Upper lobe of right lung (tissue), 1 donor: ENCODE results near the gene MAD2L2. TPM values are rescaled to one million over a fixed set of nuclear protein-coding genes. Genes with fewer than 3 reads are reported as not detected.

Source experiments
- ATAC-seq: fragments of 200-7000 bp; cut with Tn5 transposase; one replicate; pipeline ENCODE4 v1.9.1; 2020; ENCODE audit warnings: mild to moderate bottlenecking, moderate library complexity
- DNase-seq: peaks from one replicate; pipeline ENCODE4 v3.0.0-alpha.2; 2020
- H3K27ac ChIP-seq: fragments of 200-600 bp; one replicate; pipeline ENCODE4 v1.8.0; 2022
- H3K27me3 ChIP-seq: fragments of 200-600 bp; one replicate; pipeline ENCODE4 v1.8.0; 2022; ENCODE audit warnings: mild to moderate bottlenecking
- H3K36me3 ChIP-seq: fragments of 200-600 bp; one replicate; pipeline ENCODE4 v1.8.0; 2022
- H3K4me1 ChIP-seq: fragments of 200-600 bp; one replicate; pipeline ENCODE4 v1.8.0; 2022
- H3K4me3 ChIP-seq: fragments of 200-600 bp; one replicate; pipeline ENCODE4 v1.8.0; 2022; ENCODE audit warnings: mild to moderate bottlenecking
- H3K9me3 ChIP-seq: fragments of 200-600 bp; one replicate; pipeline ENCODE4 v1.8.0; 2022
- intact Hi-C: fragments of 100-400 bp; cut with DNase I; formaldehyde crosslinking; loops from one replicate; pipeline ENCODE4 v1.11.0; 2022
- total RNA-seq: library from RNA; stranded (reverse); fragmentation: NEBNext Ultra II Directional; extraction: Animal tissue kit (Norgen Biotek cat#: 25700); gene quantifications from one replicate; pipeline ENCODE4 v1.2.1, GENCODE V29; 2021
- TF ChIP-seq, protein P1 (sequence below): fragments of 200-600 bp; IDR thresholded peaks from one replicate; pipeline ENCODE4 v1.8.0; 2022; ENCODE audit warnings: antibody characterized with exemption
- donor health status: DM: no; HTN: yes; CAD: no; lungs with severe emphysema.

The MAD2L2 gene
- total RNA-seq, 1 donor from 2014 or later = 23.5 TPM

DNA sequence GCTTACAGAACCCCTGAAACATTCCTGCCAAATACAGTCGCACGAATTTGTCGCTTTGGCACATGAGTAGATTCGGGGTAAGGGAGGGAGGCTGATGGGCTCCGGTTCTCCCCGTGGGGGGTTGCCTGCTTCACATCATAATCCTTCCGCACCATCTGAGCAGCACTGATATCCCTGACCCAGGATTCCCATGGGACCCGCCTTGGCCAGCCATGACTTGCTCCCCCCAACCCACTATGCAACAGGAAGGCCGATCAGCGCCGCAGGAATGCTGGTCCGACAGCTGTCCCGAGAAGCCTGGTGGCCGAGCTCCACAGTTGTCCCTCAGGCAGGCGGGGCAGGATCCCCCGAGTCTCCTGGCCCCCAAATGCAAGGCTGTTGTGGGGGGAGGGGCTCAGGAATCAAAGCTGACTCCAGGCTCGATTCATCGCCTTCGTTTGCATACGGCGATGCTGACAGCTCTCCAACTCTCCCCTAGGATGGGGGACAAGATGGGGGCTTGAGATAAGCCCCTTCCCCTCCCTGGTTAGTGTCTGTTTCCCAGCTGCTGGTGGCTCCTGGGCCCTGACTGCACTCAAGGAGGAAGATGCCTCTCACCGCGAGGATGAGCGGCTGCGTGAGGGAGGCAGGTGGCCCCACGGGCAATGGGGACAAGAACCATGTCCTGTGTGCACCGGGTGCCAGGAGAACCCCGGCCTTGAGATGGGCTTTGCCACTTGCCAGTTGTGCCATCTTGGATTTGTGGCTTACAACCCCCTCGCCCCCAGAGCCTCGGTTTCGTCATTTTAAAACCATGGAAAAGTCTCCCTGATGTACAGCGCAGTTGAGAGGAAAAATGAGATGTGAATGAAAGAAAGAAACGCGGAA lies 19.9 kb upstream of the MAD2L2 start:
- ATAC-seq = no peak
- peaks cover 33% of the 10 kb centered on the region for H3K27me3 ChIP-seq
- intact Hi-C loops = no loop called here

DNA sequence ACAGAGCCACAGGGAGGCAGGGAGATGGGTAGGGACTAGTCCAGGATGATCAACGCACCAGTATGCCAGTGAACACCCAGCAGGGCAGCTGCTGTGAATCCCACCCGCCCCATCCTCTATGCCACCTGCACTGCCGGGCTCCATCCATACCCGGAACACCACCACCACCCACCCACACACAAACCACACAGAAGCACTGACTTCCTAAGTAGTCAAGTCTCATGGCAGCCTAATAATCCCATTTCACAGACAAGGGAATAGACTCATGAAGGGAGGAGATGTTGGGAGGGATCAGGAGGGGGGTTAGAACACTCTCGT lies 16.9 kb upstream of the MAD2L2 start:
- DNase-seq (no peak), ATAC-seq (no peak)
- peaks cover 30% of the 10 kb centered on the region for H3K27me3 ChIP-seq
- intact Hi-C loops = no loop called here
- H3K4me1 ChIP-seq = peaks cover 2% of the 10 kb centered on the region
- TF ChIP-seq, protein P1, sequence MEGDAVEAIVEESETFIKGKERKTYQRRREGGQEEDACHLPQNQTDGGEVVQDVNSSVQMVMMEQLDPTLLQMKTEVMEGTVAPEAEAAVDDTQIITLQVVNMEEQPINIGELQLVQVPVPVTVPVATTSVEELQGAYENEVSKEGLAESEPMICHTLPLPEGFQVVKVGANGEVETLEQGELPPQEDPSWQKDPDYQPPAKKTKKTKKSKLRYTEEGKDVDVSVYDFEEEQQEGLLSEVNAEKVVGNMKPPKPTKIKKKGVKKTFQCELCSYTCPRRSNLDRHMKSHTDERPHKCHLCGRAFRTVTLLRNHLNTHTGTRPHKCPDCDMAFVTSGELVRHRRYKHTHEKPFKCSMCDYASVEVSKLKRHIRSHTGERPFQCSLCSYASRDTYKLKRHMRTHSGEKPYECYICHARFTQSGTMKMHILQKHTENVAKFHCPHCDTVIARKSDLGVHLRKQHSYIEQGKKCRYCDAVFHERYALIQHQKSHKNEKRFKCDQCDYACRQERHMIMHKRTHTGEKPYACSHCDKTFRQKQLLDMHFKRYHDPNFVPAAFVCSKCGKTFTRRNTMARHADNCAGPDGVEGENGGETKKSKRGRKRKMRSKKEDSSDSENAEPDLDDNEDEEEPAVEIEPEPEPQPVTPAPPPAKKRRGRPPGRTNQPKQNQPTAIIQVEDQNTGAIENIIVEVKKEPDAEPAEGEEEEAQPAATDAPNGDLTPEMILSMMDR = no peak
- H3K4me3 ChIP-seq = no peak overlapping the region
- H3K27ac ChIP-seq = no peak overlapping the region
- no peaks in the 10 kb centered on the region for H3K9me3 ChIP-seq
- no peaks in the 10 kb centered on the region for H3K36me3 ChIP-seq

More for the DNA sequence above, 19.9 kb upstream of the MAD2L2 start:
- Histone ChIP-seq H3K36me3 (no peaks in the 10 kb centered on the region), H3K4me1 (no peaks in the 10 kb centered on the region), H3K4me3 (no peak overlapping the region), H3K9me3 (no peaks in the 10 kb centered on the region), H3K27ac (no peak overlapping the region)
- DNase-seq = no peak
- TF ChIP-seq, protein P1 = no peak

DNA sequence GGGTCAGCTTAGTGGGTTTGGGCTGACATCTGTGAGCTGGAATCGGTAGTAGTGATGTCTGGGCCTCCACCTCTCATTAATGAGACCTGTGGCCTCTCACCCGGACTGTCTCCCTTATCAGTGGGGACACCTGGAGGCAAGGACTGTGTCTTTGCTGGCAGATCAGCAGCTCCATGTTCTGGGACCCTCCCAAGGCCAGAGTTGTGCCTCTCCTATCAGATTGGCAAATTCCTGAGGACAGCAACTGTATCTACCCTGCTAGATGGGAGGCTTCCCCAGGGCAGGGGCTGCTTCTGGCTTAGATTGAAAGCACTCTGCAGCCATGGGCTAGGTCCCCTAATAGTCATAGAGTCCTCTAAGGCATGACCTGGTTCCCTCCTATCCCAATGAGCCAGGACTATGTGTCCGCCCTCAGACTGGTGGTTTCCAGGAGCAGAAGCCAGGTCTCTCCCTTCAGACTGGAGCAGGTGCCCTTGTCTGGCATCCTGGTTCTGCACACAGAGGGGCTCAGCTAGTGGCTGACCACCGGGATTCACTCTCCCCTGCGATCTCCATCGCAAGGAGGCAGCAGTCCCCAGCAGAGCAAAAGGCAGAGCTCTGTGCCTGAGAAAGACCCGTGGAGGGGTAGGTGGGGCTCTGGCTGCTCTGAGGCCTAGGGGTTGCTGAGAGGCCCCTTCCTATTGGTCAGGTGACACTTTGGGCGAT lies 16.4 kb upstream of the MAD2L2 start:
- intact Hi-C loops = no loop called here
- TF ChIP-seq, protein P1 = no peak
- Histone ChIP-seq H3K9me3 (no peaks in the 10 kb centered on the region), H3K27me3 (peaks cover 35% of the 10 kb centered on the region), H3K4me3 (no peak overlapping the region), H3K4me1 (peaks cover 4% of the 10 kb centered on the region), H3K27ac (no peak overlapping the region), H3K36me3 (no peaks in the 10 kb centered on the region)
- DNase-seq (no peak), ATAC-seq (no peak)

DNA sequence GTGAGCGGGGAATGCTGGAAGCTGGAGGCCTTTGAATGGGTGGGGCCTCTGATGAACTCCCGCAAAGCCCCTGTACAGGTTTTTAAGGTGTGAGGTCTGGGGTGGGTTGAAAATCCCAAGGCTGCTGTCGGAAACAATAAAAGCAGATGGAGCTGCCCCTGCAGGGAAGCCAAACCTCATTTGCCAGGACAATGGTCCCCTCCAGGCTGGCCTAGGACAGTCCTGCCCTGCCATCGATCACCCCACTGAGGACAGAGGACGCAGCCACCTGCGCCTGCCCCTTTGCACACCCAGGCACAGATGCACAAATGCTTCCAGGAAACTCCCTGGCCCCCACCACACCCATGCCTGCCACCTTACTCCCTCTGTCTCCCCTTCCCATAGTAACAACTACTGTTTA lies 14.9 kb upstream of the MAD2L2 start:
- intact Hi-C loops = no loop called here
- ATAC-seq = no peak
- H3K9me3 ChIP-seq = no peaks in the 10 kb centered on the region
- peaks cover 44% of the 10 kb centered on the region for H3K27me3 ChIP-seq
- DNase-seq = no peak
- no peak overlapping the region for H3K27ac ChIP-seq
- peaks cover 5% of the 10 kb centered on the region for H3K4me1 ChIP-seq
- no peak overlapping the region for H3K4me3 ChIP-seq
- H3K36me3 ChIP-seq = no peaks in the 10 kb centered on the region
- TF ChIP-seq, protein P1 = no peak

DNA sequence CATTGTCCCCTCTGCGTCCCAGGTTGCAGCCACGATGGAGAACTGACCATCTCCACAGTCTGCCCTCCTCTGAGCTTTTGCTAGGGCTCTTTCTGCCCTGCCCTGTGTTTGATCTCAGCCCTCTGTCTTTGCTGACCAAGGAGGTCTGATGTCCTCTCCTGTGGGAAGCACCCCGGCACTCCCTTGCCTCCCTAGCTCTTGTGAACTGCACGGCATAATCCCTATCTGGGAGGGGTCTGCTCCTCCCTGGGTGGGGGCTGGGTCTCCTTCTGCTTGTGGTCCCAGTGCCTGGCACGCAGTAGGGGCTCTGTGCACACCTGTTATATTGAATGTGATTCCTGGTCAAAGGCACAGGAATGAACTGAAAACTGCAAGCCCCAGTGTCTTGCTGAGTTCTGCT lies 13.0 kb upstream of the MAD2L2 start:
- intact Hi-C loops = no loop called here
- ATAC-seq = no peak
- H3K9me3 ChIP-seq = no peaks in the 10 kb centered on the region
- H3K27ac ChIP-seq = no peak overlapping the region
- H3K4me3 ChIP-seq = no peak overlapping the region
- no peak for DNase-seq
- peaks cover 50% of the 10 kb centered on the region for H3K27me3 ChIP-seq
- no peaks in the 10 kb centered on the region for H3K36me3 ChIP-seq
- peaks cover 9% of the 10 kb centered on the region for H3K4me1 ChIP-seq
- TF ChIP-seq, protein P1 = no peak
